Activated CD8-positive, alpha-beta memory T cell treated with anti-CD3 and anti-CD28 coated beads for 24 hours (primary cell): ENCODE measurements around the gene SMG7.

Experiments
- DNase-seq: peaks from one replicate; pipeline ENCODE4 v3.0.0-alpha.2; 2020

SMG7 gene

DNA sequence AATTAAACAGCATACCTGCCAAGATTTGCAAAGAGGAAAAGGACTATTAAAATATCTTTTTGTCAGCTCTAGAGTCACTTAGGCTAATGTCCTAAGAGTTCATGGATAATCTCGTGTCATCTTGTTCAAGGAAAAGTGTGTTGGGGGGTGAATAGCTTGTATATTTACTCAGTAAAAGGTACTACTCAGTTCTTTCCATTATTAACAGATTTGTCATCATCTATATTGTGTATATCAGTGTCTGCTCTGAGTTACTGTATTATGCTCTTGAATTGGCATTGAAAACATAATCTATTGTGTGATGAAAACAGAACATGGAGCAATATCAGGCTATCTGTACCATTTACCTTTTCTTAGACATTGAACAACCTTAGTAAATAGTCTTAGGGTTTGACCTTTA lies 41.9 kb downstream of the SMG7 start:
- no peak for DNase-seq

- no peak for DNase-seq
Observed at GRCh38 chr1:183515002-183515689, 42.8 kb downstream of the SMG7 start.

- DNase-seq, result no peak
Observed at GRCh38 chr1:183516725-183517124, 44.4 kb downstream of the SMG7 start.

- no peak for DNase-seq
Observed at GRCh38 chr1:183517401-183517800, 45.1 kb downstream of the SMG7 start.

DNA sequence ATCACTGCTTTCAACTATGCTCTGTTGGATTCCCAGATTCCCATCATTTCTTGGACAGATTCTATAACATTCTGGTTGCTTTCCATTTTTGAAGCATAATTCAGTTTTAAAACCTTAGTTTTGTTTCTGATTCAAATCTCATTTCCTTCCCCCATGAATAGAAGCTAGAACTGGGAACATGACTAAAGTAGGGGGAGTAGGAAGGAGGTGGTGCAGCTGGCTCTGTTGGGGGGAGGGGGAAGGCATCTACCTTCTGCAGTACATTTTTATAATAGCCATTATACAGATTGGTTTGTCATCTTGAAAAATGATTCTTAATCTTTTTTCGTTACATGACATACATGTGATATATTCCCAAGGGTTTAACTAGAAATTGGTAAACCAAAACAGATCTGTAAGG lies 48.1 kb downstream of the SMG7 start:
- DNase-seq, result no peak

DNA sequence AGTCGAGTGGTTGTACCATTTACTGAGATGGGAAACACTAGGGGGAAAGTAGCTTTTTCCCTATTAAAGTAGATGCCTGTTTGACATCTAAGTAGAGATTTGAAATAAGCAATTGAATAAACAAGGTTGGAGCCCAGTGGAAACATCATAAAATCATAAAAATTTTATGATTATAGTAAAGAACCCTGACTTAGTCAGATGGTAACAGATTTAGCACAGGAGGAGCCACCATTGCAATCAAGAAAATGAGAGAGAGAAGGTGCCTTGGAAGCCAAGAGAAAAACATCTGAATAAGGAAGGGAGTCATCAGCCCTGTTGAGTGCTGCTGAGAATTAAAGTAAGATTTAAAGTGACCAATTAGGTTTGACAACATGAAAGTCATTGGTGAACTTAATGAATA lies 49.8 kb downstream of the SMG7 start:
- DNase-seq, result no peak

DNA sequence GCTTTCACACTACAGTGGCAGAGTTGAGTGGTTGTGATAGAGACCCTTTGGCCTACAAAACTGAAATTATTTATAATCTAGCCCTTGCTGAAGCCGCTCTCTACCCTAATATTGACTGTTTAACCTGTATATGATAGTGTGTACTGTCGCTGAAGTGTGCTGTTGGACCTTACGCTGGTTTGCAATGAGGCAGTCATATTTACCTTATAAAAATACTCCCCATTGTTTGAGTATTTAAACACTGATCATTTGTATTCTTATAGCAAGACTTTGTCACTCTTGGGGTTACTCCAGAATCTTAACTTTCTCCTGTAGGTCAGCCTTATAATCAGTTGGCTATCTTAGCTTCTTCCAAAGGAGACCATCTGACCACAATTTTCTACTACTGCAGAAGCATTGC lies 56.3 kb downstream of the SMG7 start:
- no peak for DNase-seq

- DNase-seq, result no peak
Observed at GRCh38 chr1:183533617-183534174, 61.4 kb downstream of the SMG7 start.

DNA sequence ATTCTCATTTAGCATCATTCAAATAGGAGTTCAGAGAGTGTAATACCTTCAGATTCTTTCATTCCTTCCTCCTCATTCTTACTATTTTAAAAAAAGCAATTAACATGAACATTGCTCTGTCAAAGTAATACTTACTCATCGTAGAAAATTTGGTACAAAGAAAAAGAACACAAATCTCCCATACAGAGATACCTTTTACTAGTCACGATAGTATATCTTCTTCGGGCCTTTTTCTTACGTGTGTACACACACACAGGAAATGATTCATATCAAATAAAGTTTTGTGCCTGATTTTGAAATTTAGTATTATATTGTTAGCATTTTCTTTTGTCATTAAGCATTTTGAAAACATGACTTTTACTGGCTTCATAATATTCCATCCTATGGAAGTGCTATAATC lies 65.1 kb downstream of the SMG7 start:
- DNase-seq, result no peak

GRCh38 chr1:183543619-183544204 lies 71.4 kb downstream of the SMG7 start:
- DNase-seq, result no peak

DNA sequence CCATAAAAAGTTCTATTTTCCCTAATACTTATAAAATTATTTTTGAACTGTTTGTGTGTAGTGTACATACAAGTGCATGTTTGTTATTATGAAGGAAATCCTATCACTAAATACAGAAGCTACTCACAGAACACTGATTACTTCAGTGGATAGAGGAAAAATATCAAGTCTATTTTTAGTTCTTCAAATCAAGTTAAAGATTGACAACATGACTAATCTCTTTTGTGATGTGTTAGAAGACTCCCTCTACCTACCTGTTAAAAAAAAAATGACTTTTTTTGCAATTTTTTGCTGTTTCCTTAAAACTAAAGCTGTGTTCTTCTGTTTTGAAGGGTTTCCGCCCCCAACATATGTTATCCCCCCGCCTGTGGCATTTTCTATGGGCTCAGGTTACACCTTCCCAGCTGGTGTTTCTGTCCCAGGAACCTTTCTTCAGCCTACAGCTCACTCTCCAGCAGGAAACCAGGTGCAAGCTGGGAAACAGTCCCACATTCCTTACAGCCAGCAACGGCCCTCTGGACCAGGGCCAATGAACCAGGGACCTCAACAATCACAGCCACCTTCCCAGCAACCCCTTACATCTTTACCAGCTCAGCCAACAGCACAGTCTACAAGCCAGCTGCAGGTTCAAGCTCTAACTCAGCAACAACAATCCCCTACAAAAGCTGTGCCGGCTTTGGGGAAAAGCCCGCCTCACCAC lies 72.4 kb downstream of the SMG7 start:
- DNase-seq, result no peak

DNA sequence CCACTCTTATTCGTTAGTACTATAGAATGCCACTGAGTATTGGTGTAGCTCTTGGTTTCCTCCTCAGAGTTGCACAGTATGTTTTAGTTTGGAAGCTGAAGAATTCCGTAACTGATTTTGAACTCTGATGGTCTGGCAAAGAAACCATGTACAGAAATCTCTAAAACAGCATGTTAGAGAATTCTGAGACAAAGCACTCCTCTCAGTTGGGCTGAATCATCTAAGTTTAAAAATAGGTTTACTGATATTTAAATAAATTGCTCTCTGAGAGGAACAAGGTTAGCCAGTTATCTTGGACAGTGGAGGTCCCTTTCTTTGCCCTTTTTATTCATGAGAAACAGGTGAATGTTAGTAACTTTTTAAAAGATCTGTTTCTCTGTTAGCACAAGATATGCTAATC lies 74.1 kb downstream of the SMG7 start:
- no peak for DNase-seq

DNA sequence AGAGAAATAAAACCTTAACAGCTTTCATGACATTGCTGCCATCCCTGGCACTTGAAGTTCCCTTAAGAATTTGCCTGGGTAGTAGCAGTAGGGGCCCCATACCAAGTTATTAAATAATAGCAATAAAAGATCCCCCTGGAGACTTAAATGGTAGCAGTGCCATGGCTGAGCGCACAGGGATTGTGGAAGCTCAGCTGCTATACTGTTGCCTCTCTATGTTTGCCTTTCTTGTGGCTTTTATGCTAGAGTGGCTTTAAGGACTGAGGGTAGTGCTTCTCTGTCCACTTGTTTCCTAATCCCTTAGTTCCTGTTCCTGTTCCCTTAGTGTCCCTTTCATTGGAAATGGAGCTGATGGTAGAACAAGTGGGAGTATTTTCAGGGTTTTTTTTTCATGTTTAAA lies 75.8 kb downstream of the SMG7 start:
- DNase-seq, result no peak

GRCh38 chr1:183550915-183551314 lies 78.6 kb downstream of the SMG7 start:
- DNase-seq, result no peak

- no peak for DNase-seq
Observed at GRCh38 chr1:183551924-183552323, 79.6 kb downstream of the SMG7 start.

GRCh38 chr1:183552441-183552840 lies 80.1 kb downstream of the SMG7 start:
- DNase-seq, result no peak

DNA sequence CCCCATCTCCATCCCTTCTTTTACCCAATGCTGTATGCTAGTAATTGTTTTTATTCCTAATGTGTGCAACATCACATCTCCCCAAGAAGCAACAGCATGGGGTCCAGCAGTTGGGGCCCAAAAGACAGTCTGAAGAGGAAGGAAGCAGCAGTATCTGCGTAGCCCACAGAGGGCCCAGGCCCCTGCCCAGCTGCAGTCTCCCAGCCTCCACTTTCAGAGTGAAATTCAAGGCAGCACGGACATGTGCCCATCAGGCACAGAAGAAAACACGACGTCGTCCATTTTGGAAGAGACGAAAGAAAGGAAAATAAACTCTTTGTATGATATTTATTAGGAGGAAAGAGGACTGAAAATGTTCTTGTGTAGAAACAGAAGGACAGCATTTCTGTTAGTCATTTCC lies 80.6 kb downstream of the SMG7 start:
- DNase-seq, result no peak

- no peak for DNase-seq
Observed at GRCh38 chr1:183553331-183553730, 81.0 kb downstream of the SMG7 start.

DNA sequence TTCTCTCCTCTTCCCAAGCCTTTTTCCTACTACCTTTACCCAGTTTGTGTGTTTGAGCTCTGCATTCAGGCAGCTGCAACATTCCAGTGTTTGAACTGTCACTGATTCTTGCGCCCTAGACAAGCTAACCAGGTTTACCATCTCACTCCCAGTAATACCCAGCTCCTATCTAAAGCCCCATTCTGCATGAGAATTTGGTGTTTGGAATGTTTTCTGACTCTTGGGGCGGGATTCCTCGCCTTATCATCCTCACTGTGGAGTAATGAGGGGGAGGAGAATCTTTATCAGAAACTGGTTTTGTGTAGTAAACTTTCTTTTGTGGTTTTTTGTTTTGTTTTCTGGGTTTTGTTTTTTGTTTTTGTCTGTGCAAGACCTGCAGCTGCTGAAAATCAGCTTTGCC lies 81.5 kb downstream of the SMG7 start:
- no peak for DNase-seq

- DNase-seq, result no peak
Observed at GRCh38 chr1:183554577-183554976, 82.3 kb downstream of the SMG7 start.

GRCh38 chr1:183559061-183559460 lies 86.8 kb downstream of the SMG7 start:
- no peak for DNase-seq

GRCh38 chr1:183562701-183563100 lies 90.4 kb downstream of the SMG7 start:
- no peak for DNase-seq

- no peak for DNase-seq
Observed at GRCh38 chr1:183565261-183565660, 93.0 kb downstream of the SMG7 start.

GRCh38 chr1:183566026-183566425 lies 93.7 kb downstream of the SMG7 start:
- no peak for DNase-seq
